ENCODE data around the gene PLEKHF1.
"Not testable (repeated sequence)": the region's sequence is repeated elsewhere in the genome, so short reads cannot be mapped to it uniquely, and the experiment has no call there.

The PLEKHF1 gene

DNA sequence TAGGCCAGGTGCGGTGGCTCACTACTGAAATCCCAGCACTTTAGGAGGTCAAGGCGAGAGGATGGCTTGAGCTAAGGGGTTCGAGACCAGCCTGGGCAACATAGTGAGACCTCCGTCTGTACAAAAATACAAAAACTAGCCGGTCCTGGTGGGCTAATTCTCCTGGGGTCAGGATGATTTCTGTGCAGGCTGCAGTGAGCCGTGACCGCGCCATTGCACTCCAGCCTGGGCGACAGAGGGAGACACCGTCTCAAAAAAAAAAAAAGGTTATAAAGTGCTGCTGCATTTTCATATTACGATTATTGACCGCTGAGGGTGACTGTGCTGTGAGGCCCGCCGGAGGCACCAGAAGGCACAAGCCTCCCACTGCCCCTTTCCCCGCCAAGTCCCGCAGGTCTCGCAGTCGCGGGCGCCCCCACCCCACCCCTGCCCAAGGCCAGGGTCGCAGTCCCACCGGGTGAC is 477 bp upstream of the PLEKHF1 start:
- DNase-seq (ENCODE audit: low read depth in 3 of 3) = no peak

DNA sequence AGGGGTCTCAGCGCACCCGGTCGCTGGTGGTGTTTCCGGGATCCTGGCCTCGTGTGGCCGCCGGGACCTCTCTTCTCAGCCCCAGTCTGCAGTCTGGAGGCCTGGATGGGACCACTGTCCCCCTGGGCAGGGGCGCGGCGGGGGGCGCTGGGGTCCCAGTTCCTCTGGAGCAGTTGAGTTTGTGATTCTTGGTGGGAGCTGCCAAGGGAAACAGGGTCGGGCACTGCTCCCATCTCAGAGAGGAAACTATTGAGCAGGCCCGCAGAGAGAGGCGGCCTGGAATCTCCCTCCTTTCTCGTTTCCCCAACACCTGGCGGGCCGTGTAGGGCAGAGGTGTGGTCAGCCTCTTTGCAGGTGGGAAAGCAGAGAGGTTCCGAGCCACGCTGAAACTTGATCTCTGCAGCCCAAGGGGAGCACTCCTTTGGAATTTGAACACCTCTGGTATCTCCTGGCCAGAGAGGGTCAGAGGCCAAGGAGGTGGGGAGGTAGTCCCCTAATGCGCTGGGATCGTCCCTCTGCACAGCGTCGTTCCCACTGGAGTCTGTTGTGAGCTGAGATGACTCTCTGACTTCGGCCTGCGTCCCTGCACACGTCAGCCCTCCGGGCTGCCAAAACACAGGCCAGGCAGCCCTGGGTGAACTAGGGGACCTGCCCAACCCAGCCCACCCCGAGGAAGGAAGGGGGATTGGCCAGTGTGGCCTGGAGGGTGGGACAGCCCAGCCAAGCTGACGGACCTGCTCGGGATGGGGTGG is 741 bp downstream of the PLEKHF1 start:
- DNase-seq (ENCODE audit: low read depth in 3 of 3) = no peak

DNA sequence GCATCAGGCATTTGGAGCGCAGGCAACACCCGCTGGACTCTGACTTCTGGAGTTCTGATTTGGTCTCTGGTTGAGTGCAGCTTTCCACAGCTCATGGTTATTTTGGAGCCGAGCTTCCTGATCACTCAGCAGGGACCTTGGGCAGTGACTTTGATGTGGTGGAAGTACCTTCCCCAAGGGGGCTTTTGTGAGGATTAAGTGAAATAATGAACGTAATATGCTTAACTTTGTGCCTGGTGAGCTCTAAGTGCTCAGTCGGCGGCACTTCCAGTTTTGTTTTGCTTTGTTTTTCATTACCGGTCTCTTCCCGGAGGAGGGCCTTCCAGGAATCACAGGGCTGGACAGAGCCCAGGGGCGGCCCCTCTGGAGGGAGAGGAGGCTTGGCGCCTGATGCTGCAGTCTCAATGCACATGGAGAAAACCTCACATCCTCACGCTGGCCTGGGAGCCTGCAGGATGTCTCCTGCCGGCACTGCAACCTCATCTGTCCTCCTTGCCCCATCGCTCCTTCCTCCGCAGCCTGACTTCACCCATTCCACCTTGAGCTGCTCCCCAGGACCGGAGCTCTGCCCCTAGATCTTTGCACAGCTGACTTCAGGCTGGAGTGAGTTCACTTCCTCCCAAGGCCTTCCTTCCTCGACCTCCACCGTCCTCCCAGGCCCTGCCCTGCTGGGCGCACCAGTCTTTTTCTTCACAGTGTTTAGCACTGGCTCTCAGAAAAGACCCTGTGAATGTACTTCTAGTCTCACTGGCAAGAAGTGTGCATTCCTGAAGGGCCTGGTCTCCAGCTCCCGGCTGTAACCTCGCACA is 1.5 kb downstream of the PLEKHF1 start:
- DNase-seq (ENCODE audit: low read depth in 3 of 3) = no peak

DNA sequence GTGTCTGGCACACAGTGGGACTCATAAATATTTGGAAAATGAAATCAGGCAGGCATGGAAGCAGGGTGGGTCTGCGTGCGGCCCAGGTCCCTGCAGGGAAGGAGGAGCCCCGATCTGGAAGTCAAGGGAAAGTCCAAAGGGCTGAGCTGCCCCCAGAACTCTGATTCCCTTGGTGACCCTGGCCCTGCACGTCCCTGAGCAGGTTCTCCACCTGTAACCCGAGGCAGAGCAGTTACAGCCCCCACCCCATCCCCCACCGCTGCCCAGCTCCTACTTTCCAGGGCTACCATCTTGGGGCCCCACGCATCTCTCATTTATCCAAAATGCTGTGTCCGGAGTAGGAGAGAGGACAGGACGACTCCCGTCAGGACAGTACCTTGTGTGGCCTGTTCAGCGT is 2.1 kb downstream of the PLEKHF1 start:
- no peak for DNase-seq (ENCODE audit: low read depth in 3 of 3)

DNA sequence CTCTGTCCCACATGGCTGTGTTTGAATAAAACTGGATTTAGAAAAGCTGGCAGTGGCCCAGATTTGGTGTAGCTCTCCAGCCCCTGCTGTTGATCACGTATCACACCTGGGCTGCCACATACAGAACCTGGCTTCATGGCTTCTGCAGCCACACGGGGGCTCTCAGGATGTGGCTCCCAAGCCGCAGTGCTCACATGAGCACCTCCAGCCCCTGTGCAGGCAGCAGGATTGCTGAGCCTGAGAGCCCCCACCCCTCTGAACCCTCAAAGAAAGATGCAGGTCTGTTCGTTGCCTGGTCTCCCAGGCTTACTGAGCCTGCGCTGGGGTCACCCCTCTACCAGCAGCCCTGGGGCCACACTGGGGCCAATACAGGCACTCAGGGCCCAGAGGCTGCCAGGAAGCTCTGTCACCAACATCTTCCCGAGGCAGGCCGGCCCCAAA is 2.7 kb downstream of the PLEKHF1 start:
- DNase-seq (ENCODE audit: low read depth in 3 of 3) = peak in 1 of 3 donors; percentile 37

DNA sequence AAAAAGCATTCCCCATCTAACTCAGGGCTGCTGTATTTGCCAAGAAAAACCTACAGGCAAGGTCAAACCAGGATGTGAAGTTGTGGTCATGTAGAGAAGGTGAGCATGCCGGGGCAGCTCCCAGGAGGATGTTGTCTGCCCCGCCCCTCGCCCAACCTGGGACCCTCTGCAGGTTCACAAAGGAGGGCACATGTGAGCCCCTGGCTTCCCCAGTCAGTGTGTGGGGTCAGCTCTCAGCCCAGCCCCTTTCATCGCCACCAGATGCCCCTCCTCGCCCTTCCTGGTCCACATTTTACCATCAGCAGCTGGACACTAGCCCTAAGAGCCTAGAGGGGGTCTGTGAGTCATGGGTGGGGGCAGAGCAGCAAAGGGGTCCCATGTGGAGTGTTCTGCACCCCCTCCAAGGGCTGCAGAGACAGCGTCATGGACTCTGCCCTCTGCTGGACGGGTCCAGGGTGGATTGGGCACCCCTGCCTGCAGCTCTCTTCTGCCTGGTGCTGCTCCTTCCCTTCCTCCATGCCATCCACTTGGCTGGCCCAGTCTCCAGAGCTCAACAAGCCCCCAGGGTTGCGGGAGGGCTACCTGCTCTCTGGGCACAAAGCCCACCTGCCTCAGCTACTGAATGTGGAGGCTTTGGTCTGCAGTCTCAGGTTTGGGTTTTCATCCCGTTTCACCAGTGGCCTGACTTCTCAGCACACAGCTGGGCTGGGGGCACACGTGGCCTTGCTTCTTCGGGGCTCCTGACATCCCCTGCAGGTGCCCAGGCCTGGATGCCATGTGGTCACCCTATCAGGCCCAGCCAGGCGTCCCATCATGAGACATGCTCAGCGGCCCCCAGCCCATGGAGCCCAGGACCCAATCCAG is 3.7 kb downstream of the PLEKHF1 start:
- no peak for DNase-seq (ENCODE audit: low read depth in 3 of 3)

DNA sequence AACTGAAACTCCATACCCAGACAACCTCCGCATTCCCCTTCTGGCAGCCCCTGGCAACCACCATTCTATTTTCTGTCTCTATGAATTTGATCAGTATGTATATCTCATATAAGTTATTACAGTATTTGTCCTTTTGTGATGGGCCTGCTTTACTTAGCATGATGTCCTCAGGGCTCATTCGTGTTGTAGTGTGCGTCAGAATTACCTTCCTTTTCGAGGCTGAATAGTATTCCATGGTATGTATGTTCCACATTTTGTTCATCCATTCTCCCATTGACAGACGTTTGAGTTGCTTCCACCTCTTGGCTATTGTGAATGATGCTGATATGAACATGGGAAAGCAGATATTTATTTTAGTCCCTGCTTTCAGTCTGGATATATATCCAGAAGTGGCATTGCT is 5.0 kb downstream of the PLEKHF1 start:
- no peak for DNase-seq (ENCODE audit: low read depth in 3 of 3)

DNA sequence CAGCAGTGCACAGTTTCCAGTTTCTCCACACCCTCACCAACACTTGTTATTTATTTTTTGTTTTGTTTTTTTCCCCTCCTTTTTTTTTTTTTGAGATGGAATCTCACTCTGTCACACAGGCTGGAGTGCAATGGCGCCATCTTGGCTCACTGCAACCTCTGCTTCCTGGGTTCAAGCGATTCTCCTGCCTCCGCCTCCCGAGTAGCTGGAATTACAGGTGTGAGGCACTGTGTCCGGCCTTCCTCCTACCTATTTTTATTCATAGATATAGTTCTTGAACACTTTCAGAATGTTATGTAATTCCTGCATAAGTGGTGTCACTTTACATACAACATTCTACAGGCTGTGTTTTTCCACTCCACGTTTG is 5.7 kb downstream of the PLEKHF1 start:
- not testable (repeated sequence) for DNase-seq (ENCODE audit: low read depth in 3 of 3)

DNA sequence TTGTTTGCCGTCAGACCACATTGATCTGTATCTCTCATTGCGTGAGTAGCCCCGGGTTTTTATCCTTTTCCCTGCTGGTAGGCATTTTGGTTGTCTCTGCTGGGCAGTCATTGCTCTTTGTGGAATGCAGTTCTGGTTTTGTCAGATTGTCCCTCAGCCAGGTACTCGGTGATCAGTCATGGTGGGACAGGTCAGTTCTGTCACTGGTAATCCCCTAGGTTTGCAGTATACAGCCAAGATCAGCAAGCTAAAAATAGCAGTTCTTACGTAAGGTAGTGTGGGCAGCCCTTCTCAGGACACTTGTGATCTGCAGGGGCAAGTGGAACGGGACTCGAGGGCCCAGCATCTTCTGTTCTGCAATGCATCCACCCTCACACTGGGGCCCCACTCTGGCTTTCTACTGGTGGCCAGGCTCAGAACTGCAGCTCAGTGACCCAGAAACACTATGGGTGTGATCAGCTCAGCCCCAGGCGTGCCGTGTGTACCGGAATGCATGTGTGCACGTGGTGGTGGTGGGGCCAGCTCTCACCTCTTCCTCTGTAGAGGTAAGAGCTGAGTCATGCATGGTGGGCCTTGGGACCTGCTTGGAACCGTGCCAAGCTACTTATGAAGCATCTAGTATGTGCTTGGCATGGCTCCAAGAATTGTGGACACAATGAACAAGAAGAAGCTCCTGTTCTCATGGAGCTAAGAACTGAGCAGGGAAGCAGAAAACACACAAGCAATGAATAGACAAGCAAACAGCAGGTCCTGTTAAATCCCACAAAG is 6.3 kb downstream of the PLEKHF1 start:
- DNase-seq (ENCODE audit: low read depth in 3 of 3) = peak; percentile 62 to 88 (median 82)

DNA sequence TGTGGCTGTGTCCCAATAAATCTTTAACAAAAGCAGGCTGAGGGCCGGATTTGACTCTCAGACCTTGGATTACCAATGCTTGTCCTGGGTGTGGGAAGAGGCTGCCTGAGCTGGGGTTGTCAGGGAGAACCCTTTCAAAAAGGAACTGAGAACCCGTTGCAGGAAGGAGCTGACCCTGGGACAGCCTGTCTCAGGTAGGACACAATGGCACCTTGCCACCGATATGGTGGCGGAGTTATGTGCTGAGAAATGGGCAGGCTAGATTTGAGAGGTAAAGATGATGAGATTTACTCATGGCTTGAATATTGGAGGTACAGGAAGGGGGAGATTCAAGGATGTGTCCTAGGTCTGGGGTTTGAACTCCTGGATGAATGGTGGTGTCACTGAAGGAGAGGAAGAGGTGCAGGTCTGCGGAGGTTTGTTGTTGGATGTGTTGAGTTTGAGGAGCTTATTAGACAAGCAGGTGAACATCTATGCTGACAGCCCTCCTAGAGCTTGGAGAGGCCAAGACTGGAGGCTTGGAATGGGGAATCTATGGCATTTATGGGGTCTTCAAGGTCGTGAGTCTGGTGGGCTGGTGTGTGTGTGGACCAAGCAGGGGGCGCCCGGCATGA is 7.2 kb downstream of the PLEKHF1 start:
- no peak for DNase-seq (ENCODE audit: low read depth in 3 of 3)

DNA sequence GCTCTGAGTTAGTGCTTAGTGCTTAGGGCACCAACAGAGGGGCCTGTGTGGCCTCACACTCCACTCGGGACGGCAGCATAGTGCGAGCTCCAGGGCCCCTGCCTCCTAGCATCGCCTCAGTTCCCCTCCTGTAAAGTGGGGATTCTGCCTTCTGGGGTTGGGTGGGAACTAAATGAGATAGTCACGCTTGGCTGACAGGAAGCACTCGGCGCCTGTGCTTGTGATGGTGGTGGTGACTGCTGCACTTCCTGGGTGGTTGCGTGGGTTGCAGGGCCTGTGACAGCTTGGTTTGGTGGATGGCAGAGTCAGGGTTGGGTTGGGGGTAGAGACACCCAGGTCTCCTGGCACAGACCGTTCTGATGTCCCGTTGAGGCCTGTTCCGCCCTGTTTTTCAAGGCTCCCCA is 7.7 kb downstream of the PLEKHF1 start:
- peak; percentile 72 to 84 (median 79) for DNase-seq (ENCODE audit: low read depth in 3 of 3)

DNA sequence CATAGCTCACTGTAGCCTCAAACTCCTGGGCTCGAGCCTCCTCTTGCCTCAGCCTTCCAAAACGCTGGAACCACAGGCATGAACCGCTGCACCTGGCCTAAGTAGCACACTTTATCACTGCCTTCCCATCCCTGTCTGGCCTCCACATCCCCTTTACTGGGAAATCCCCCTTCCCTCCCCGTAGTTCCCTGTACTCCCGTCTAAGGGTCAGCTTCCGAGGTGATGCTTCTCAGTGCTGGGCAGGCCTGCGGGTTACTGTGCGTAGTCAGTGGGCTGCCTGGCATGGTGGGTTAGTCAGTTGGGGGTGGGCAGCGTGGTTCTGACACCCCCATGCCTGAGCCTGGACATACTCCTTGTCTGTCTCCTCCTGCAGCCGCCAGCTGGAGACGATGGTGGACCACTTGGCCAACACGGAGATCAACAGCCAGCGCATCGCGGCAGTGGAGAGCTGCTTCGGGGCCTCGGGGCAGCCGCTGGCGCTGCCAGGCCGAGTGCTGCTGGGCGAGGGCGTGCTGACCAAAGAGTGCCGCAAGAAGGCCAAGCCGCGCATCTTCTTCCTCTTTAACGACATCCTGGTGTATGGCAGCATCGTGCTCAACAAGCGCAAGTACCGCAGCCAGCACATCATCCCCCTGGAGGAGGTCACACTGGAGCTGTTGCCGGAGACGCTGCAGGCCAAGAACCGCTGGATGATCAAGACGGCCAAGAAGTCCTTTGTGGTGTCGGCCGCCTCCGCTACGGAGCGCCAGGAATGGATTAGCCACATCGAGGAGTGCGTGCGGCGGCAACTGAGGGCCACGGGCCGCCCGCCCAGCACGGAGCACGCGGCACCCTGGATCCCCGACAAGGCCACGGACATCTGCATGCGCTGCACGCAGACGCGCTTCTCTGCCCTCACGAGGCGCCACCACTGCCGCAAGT is 8.4 kb downstream of the PLEKHF1 start:
- DNase-seq (ENCODE audit: low read depth in 3 of 3) = no peak

DNA sequence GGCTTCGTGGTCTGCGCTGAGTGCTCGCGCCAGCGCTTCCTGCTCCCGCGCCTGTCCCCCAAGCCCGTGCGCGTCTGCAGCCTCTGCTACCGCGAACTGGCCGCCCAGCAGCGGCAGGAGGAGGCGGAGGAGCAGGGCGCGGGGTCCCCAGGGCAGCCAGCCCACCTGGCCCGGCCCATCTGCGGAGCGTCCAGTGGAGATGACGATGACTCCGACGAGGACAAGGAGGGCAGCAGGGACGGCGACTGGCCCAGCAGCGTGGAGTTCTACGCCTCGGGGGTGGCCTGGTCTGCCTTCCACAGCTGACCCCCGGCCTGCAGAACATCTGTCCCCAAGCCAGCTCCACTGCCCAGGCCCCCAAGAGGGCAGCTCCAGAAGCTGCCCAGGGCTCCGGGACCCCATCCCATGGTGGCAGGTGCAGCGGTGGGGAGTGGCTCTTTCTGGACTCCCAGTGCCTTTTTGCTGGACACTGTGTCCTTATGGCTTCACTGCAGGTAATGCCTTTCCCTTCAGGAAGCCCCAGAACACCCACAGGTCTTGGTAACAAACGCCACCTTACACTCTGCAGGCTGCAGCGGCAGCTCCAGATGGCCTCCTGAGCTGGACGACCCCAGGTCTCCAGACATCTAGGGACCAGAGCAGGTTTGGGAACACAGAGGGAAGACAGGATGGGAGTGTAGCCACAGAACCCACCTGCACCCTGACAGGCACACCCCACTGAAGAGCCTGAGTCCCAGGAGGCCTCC is 9.3 kb downstream of the PLEKHF1 start:
- no peak for DNase-seq (ENCODE audit: low read depth in 3 of 3)

DNA sequence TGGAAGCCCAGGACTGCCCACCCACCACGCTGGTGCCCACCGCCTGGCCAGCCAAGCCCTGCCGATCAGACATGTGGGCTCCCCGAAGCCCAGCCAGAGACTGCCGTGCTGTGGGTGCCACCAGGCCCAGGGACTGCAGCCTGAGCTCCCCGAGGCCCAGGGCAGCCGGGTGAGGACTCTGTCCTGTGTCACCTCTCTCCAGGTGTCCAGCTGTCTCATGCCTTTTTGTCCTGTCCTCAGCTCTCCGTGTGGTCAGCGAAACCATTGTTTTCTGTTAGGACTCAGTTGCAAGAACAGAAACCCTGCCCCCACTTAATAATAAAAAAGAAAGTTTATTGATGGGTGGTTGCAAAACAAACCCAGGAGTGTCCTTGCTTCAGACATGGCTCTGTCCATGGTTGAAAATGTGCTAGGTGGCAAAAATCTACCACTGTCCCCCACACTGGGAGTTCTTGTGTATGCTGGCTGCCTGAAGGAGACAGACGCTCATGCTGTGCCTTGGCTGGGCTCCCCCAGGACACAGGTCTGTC is 9.9 kb downstream of the PLEKHF1 start:
- DNase-seq (ENCODE audit: low read depth in 3 of 3) = no peak

DNA sequence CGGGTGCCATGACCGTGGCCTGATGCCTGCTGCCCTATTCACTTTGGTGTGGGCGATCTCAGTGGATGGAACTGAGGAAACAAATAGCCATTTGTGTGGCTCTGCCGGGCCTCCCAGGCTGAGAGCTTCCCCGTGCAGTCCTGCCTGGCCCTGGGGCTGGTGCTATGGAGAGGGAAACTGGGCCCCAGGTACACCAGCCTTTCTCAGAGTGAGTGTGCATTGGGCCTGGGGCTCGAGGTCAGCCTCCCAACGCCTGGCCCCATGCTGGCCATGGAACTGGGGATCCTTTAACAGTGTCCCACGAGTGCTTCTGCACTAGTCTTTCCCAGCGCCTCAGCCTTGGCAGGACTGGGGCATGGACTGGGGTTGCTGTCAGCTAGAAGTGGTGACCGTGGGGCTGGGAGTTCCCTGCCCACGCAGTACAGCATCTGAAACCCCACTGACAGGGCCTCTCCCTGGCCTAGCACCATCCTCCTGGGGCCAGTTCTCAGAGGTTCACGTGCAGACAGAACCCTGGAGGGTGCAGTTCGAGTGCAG is 10.5 kb downstream of the PLEKHF1 start:
- no peak for DNase-seq (ENCODE audit: low read depth in 3 of 3)

DNA sequence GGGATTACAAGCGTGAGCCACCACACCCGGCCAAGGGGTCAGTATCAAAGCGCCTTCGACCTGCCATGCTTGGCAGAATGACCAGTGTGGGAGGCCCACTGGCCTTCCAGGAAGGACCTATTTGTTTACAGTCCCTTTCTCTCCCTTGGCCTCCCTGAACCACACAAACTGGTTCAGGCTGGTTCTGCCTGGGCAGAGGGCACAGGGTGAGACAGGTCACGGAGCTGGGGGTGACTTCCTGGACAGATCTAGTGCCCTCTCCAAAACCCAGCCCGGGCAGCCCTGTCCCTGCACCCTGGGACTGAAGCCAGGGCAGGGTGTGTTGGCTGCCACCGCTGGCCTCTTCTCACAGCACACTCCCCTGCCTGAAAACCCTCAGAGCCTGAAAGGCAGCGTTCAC is 11.3 kb downstream of the PLEKHF1 start:
- DNase-seq (ENCODE audit: low read depth in 3 of 3) = no peak

DNA sequence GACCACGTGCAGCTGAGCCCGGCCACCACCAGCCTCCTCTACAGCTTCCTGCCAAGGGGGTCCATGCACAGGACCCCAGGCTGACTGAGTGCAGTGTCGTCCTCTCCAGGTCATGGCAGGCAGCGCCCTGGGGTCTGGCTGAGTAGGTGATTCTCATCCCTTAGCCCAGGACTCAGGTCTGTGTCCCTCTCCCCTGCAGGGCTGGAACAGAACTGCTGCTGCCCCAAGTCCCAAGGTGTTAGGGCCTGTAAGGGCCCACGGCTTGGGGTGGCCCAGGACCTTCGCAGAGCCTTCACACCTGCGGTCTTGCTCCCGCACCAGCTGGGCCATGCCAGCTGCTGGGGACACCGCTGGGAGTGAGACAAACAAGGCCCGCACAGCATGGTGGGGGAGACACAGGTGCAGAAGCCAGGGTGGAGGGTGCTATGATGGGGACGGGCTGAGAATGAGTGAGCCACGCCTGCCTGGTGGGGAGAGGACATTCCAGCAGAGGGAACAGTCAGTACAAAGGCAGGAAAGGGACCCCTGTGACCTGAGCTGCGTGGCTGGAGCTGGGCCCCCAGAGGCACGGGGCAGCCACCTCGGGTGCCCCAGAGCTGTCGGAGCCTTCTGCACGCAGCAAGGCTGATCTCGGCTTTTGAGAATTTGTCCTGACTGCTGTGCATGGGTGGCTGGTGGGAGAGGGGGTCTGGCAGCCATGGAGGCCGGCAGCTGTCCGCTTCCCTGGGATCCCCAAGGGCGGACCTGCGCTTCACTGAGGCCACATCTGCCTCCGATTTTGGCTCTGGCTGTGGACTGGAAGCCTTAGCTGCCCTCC is 11.9 kb downstream of the PLEKHF1 start:
- DNase-seq (ENCODE audit: low read depth in 3 of 3) = no peak

All from stimulated activated CD4-positive, alpha-beta T cell treated with anti-CD3 and anti-CD28 coated beads, TNF-alpha, amount 100 ng/mL, for 48 hours (primary cell).